Gastrocnemius medialis (tissue), 4 donors: Measurements from ENCODE around the gene SIRT5. TPM values are rescaled to one million over a fixed set of nuclear protein-coding genes. Genes with fewer than 3 reads are reported as not detected.

Source experiments
- ATAC-seq, 2 donors: fragments of 150-250 bp; one replicate each; pipeline ENCODE4 v1.9.1; 2016
- DNase-seq, 2 donors: peaks; one replicate each; pipeline ENCODE4 v3.0.0-alpha.2; 2019
- H3K27ac ChIP-seq, 4 donors: fragments of 200-600 bp; sonication (generic); 1 replicate in 1 of 4; 2 replicates in 3 of 4; pipeline ENCODE4 v1.5.1; 2016 to 2018; ENCODE audit warnings: mild to moderate bottlenecking in 2 of 4, moderate library complexity in 1 of 4
- H3K27me3 ChIP-seq, 3 donors: fragments of 200-600 bp; sonication (generic) in 2 of 3; 1 replicate in 1 of 3; 2 replicates in 2 of 3; pipeline versions ENCODE4 v1.5.1 to v1.6.0; 2016 to 2019; ENCODE audit warnings: mild to moderate bottlenecking in 1 of 3, moderate library complexity in 1 of 3
- H3K36me3 ChIP-seq, 2 donors: fragments of 200-600 bp; sonication (generic) in 1 of 2; one replicate each; pipeline ENCODE4 v1.5.1; 2017 to 2018
- H3K4me1 ChIP-seq, 2 donors: fragments of 200-600 bp; sonication (generic) in 1 of 2; one replicate each; pipeline ENCODE4 v1.5.1; 2016 to 2017; ENCODE audit warnings: mild to moderate bottlenecking in 2 of 2
- H3K4me3 ChIP-seq, 4 donors: fragments of 200-600 bp; sonication (generic) in 3 of 4; 1 replicate in 1 of 4; 2 replicates in 3 of 4; pipeline ENCODE4 v1.5.1; 2016 to 2019; ENCODE audit warnings: mild to moderate bottlenecking in 2 of 4
- H3K9me3 ChIP-seq, 3 donors: fragments of 200-600 bp; sonication (generic) in 2 of 3; 1 replicate in 1 of 3; 2 replicates in 2 of 3; pipeline ENCODE4 v1.5.1; 2016 to 2019
- CTCF ChIP-seq, 5 experiments: fragments of 450-650 bp in 3 of 5; fragments of 200-600 bp in 2 of 5; sonication (generic) in 2 of 5; IDR thresholded peaks in 4 of 5; conservative IDR thresholded peaks in 1 of 5; 1 replicate in 4 of 5; 2 replicates in 1 of 5; pipeline ENCODE4 v1.5.1; 2016 to 2019; ENCODE audit warnings: antibody characterized with exemption in 5 of 5, mild to moderate bottlenecking in 3 of 5, moderate library complexity in 3 of 5
- POLR2A ChIP-seq, 2 donors: fragments of 450-650 bp; IDR thresholded peaks; one replicate each; pipeline ENCODE4 v1.6.1; 2017; ENCODE audit warnings: antibody characterized with exemption in 2 of 2, mild to moderate bottlenecking in 2 of 2, moderate library complexity in 2 of 2
- in situ Hi-C, 4 donors: fragments of 200-750 bp; cut with MboI; loops; one replicate each; pipeline versions ENCODE4 v1.15.0 to v1.8.0; 2017; ENCODE audit warnings: low sequenced_read_pairs in 4 of 4
- intact Hi-C: fragments of 100-400 bp; cut with DNase I; formaldehyde crosslinking; loops from one replicate; pipeline ENCODE4 v1.15.1; 2023; ENCODE audit warnings: low total_unique reads
- total RNA-seq, 4 donors: library from RNA; depleted of rRNA; stranded (reverse); fragments of >200 nt; gene quantifications; one replicate each; pipeline versions ENCODE4 v1.1.0 to v1.2.3, GENCODE V29; 2016

SIRT5 gene
- total RNA-seq, 4 donors from 2014 or later: 16.1 to 18.0 (median 17.0) TPM

DNA sequence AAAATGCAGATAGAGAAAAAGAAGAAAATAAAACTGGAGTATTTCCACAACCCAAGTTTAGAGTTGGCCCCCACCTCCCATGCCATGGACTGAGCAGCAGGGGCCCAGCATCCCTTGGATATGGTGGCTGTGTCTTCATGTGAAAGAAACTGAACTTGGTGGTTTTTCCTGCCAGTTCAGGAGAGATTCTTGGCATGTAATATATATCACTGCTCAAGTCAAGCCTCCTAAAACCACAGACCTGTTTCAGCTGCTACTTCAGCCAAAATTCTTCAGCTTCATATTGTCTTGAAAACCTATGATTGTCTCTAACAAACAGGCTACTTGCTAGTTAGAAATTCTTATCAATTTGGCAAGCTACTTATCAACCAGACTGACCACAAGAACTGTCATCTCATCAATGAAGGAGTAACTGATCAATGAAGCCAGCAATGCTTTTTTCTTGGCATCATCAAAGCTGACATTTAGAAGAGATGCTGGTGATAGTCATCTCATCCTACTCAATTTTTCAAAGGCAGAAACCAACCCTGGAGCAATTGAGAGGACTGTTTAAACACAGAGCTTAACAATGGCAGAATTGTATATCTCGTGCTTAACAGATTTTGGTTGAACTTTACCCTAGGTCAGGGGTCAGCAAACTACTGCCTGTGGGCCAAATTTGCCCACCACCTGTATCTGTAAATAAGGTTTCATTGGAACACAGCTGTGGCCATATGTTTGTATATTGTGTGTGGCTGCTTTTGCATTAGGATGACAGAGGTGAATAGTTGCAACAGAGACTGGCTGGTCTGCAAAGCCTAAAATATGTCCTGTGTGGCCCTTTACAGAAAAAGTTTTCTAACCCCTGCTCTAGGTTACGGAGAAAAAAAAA lies 30.4 kb downstream of the SIRT5 start:
- peaks cover 0 to 61% of the 10 kb centered on the region in 2 donors for H3K36me3 ChIP-seq
- in situ Hi-C loops: loop anchor here in 1 of 4 donors (25.0 kb wide), 1 partner anchor 108 kb away; the partner anchor contains the start of gene RANBP9

GRCh38 chr6:13605634-13606033 lies 31.2 kb downstream of the SIRT5 start:
- H3K4me3 ChIP-seq: no peak overlapping the region
- H3K4me1 ChIP-seq: no peaks in the 10 kb centered on the region
- H3K36me3 ChIP-seq: peaks cover 0 to 54% of the 10 kb centered on the region in 2 donors
- no peak for ATAC-seq
- in situ Hi-C loops: loop anchor here in 1 of 4 donors (25.0 kb wide), 1 partner anchor 107 kb away; the partner anchor contains the start of gene RANBP9
- TF ChIP-seq CTCF (IDR thresholded peaks at IDR 0.05 in 4 of 5, conservative IDR thresholded peaks at IDR 0.05 in 1 of 5): no peak
- no peak for TF ChIP-seq POLR2A (IDR thresholded peaks at IDR 0.05)
- intact Hi-C loops: no loop called here
- no peak for DNase-seq
- H3K9me3 ChIP-seq: no peaks in the 10 kb centered on the region
- no peak overlapping the region for H3K27ac ChIP-seq
- H3K27me3 ChIP-seq: no peaks in the 10 kb centered on the region

More for the DNA sequence above, 30.4 kb downstream of the SIRT5 start:
- ATAC-seq: no peak
- Histone ChIP-seq H3K4me1 (no peaks in the 10 kb centered on the region), H3K4me3 (no peak overlapping the region), H3K9me3 (no peaks in the 10 kb centered on the region), H3K27ac (no peak overlapping the region), H3K27me3 (no peaks in the 10 kb centered on the region)
- intact Hi-C loops: no loop called here
- DNase-seq: no peak
- TF ChIP-seq POLR2A (IDR thresholded peaks at IDR 0.05) (no peak), CTCF (IDR thresholded peaks at IDR 0.05 in 4 of 5, conservative IDR thresholded peaks at IDR 0.05 in 1 of 5) (no peak)

DNA sequence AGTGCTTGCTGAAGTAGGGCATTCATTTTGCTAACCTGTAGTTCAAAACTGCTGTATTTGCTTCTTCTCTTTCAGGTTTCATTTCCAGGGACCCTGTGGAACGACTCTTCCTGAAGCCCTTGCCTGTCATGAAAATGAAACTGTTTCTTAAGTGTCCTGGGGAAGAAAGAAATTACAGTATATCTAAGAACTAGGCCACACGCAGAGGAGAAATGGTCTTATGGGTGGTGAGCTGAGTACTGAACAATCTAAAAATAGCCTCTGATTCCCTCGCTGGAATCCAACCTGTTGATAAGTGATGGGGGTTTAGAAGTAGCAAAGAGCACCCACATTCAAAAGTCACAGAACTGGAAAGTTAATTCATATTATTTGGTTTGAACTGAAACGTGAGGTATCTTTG lies 37.3 kb downstream of the SIRT5 start:
- peak overlapping the region; percentile 65 to 75 (median 68) for H3K27ac ChIP-seq
- no peak for DNase-seq
- in situ Hi-C loops: loop anchor here in 3 of 4 donors (10.0 to 25.0 kb wide), 3 partner anchors 93 to 153 kb away; partner anchors contain the start of gene RANBP9 (in 1 of the 3)
- intact Hi-C loops: no loop called here
- no peaks in the 10 kb centered on the region for H3K27me3 ChIP-seq
- H3K36me3 ChIP-seq: peaks cover 0 to 19% of the 10 kb centered on the region in 2 donors
- no peak for ATAC-seq
- H3K9me3 ChIP-seq: no peaks in the 10 kb centered on the region
- H3K4me1 ChIP-seq: peaks cover 21 to 28% of the 10 kb centered on the region in 2 donors
- no peak overlapping the region for H3K4me3 ChIP-seq
- no peak for TF ChIP-seq POLR2A (IDR thresholded peaks at IDR 0.05)
- no peak for TF ChIP-seq CTCF (IDR thresholded peaks at IDR 0.05 in 4 of 5, conservative IDR thresholded peaks at IDR 0.05 in 1 of 5)

- peaks cover 0 to 21% of the 10 kb centered on the region in 2 donors for H3K36me3 ChIP-seq
- intact Hi-C loops (loop anchor here (1.0 kb wide), 1 partner anchor 288 kb away; no protein-coding TSS in a partner anchor), in situ Hi-C loops (loop anchor here in 3 of 4 donors (10.0 to 25.0 kb wide), 3 partner anchors 92 to 152 kb away; partner anchors contain the start of gene RANBP9 (in 1 of the 3))
- H3K9me3 ChIP-seq: no peaks in the 10 kb centered on the region
- H3K27ac ChIP-seq: no peak overlapping the region
- H3K4me3 ChIP-seq: no peak overlapping the region
- TF ChIP-seq CTCF (IDR thresholded peaks at IDR 0.05 in 4 of 5, conservative IDR thresholded peaks at IDR 0.05 in 1 of 5): no peak
- H3K4me1 ChIP-seq: peaks cover 21 to 34% of the 10 kb centered on the region in 2 donors
- ATAC-seq (no peak), DNase-seq (no peak)
- H3K27me3 ChIP-seq: no peaks in the 10 kb centered on the region
These were observed 38.7 kb downstream of the SIRT5 start for GRCh38 chr6:13613029-13613594.
